ENCODE results near the gene CHERP. TPM values are rescaled to one million over a fixed set of nuclear protein-coding genes. Genes with fewer than 3 reads are reported as not detected.
"Not testable (repeated sequence)": the region's sequence is repeated elsewhere in the genome, so short reads cannot be mapped to it uniquely, and the experiment has no call there.

Gene CHERP
- total RNA-seq, 2 donors from 2014 or later, result 56.5 to 74.9 TPM

DNA sequence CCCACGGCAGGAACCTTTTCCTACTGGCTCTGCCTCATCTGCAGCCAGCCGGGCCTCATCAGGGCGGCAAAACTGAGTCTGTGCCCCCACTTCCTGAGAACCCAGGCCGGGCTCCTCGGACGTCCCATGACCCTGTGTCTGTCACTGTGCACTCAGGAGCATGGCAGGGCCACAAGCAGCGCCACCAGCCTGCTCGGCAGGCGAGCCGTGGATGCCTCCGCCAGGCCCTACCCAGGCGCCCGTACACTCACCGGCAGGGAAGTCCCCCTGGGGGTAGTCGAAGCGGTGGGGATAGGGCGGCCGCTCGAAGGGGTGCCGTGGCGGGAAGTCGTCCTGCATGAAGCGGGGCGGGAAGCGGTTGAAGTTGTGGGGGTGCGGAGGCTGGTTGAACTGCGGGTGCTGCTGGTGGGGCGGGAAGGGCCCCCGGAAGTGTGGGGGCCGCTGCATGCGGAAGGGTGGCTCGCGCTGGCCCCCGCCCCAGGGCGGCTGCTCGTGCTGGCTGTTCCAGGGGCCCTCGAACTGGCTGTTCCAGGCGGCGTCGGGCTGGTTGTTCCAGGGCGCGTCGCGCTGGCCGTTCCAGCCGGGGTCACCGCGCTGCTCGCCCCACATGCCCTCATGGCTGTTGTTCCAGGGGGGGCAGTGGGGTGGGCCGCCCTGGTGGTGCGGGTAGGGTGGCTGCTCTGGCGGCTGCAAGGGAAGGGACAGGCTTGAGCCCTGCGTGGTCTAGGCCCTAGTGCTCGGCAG, 17.1 kb downstream of the CHERP start:
- Mint-ChIP-seq H3K9me3 (no peaks in the 10 kb centered on the region), H3K4me3 (no peak overlapping the region), H3K4me1 (no peaks in the 10 kb centered on the region), H3K36me3 (ENCODE audit: low read depth) (peaks cover 90% of the 10 kb centered on the region), H3K27ac (no peak overlapping the region), H3K27me3 (no peaks in the 10 kb centered on the region)
- ATAC-seq (replicated peaks), result no peak

DNA sequence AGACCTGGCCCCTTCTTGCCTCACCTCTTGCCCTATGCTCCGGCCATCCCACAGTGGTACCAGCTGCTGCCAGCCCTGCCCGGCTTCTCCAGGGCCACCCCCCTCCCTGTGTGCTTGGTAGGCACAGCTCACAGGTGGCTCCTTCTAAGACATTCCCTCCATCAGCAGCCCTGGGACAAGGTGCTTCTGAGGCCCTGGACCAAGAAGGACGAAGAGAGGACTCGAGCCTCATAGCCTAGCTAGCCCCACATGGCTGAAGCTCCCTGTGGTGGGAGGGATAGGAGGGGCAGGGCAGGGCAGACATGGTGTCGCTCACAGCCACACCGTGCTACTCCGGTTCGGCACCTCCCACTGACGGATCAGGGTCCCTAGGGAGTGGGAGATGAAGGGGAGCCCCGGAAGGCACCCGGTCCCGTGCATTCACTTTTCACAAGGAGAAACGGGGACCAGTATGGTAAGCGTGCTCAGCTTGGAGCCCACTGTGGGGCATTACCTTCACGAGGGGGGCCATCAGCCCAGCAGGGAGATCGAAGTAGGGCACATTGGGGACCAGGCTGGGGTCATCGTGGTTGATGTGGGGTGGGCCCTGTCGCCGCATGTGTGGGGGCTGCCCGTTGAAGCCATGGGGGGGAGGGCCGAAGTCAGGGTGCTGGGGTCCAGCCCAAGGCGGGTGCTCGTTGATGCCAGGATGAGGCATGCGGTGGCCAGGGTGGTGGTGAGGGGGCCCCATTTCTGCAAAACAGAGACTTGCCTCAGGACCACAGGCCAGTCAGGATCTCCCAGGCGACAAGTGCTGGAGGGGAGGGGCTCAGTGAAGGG, 19.5 kb downstream of the CHERP start:
- no peak overlapping the region for H3K4me3 Mint-ChIP-seq
- H3K9me3 Mint-ChIP-seq, result no peaks in the 10 kb centered on the region
- peaks cover 91% of the 10 kb centered on the region for H3K36me3 Mint-ChIP-seq (ENCODE audit: low read depth)
- no peaks in the 10 kb centered on the region for H3K4me1 Mint-ChIP-seq
- ATAC-seq (replicated peaks), result no peak
- H3K27me3 Mint-ChIP-seq, result no peaks in the 10 kb centered on the region
- H3K27ac Mint-ChIP-seq, result no peak overlapping the region

DNA sequence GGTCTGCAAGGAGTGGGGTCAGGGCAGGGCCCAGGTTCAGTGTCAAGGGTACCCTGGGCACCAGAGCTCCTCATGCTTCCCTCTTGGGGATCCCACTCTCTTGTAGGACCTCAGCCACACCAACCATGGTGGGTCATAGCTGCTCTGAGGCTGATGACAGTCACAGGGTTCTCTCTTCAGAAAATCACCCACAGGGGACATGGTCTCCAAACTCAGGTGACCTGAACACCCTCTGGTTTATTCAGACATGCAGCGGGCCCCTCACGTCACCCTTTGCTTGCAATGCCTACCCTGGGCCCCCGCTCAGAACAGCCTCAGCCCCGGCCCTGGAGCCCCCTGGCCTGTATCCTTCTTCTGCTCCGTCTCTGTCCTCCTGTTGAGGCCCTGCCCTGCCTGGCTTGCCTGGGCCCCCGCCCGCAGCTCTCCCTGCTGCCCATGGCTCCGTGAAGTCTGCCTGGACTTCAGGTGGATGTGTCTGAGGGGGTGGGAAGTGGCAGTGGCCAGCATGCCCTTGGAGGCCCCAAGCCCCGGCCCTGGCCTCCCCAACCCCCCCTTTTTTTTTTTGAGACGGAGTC, 20.4 kb downstream of the CHERP start:
- Mint-ChIP-seq H3K27me3 (no peaks in the 10 kb centered on the region), H3K4me3 (no peak overlapping the region), H3K4me1 (no peaks in the 10 kb centered on the region), H3K36me3 (ENCODE audit: low read depth) (peaks cover 91% of the 10 kb centered on the region), H3K27ac (no peak overlapping the region), H3K9me3 (no peaks in the 10 kb centered on the region)
- no peak for ATAC-seq (replicated peaks)

DNA sequence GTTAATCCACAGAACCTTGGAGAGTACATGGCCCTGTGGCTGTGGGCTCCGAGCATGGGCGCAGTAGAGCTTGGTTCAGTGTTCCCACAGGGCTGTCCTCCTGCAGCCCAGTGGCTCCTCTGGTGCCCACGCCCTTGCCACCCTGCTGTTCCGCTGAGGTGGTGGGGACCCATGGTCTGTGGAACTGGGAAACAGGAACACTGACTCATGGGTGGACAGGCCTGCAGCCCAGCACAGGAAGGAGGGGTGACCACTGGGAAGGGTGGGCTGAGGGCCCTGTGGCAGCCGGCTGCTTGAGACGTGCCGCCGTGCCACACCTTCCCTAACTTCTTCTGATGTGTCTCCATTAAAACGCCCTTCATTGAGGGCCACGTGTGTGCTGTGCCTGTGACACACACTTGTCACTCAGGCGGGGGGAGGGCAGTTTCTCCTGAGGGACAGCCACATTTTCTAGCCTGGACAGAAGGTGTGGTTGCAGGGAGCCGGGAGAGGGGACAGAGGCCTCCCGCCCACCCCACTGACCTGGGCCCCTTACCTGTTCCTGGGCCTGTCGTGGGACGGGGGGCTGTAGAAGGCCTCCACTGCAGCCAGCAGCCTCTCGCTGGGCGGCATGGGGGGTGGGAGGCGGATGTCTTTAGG, 21.1 kb downstream of the CHERP start:
- no peak overlapping the region for H3K27ac Mint-ChIP-seq
- no peak overlapping the region for H3K4me3 Mint-ChIP-seq

DNA sequence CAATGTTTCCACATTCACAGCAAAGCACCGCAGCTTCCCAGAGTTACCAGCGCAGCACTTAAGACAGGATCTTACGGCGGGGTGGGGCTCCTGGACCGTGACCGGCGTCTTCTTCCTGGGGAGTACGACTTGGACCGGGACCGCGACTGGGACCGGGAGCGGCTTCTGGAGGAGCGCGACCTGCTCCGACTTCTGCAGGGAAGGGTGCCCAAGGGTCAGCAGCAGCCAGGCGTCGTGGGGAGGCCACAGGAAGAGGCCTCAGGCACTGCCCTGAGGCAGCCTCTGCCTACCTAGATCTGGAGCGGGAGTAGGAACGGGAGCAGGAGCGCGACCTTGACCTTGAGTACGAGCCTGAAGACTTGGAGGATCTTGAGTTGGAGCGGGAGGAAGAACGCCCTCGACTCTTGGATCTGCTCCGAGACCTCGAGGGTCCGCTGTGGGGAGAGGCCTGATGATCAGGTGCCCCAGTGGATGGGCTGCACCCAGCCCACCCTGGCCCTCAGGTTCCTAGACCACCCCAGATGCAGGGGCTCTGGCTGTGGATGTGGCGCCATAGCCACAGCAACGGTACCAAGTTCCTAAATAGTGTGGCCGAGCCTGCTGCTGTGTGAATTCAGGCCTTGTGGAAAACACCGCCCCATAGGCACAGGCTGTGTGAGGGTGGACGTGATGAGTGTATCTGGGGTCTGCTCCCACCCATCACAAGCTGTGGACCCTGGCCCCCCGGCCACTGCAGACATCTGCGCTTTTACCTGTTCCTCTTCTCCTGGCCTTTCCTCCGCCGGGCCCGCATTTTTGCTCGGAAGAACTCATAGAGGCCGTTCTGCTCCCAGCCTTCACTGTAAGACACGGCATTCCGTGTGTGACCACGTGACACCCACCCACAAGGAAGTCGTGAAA, 21.9 kb downstream of the CHERP start:
- Mint-ChIP-seq H3K4me1 (no peaks in the 10 kb centered on the region), H3K9me3 (no peaks in the 10 kb centered on the region), H3K27ac (no peak overlapping the region), H3K36me3 (ENCODE audit: low read depth) (peaks cover 80% of the 10 kb centered on the region), H3K27me3 (no peaks in the 10 kb centered on the region), H3K4me3 (no peak overlapping the region)
- no peak for ATAC-seq (replicated peaks)

More for the DNA sequence above, 21.1 kb downstream of the CHERP start:
- Mint-ChIP-seq H3K4me1 (no peaks in the 10 kb centered on the region), H3K9me3 (no peaks in the 10 kb centered on the region), H3K36me3 (ENCODE audit: low read depth) (peaks cover 84% of the 10 kb centered on the region), H3K27me3 (no peaks in the 10 kb centered on the region)
- ATAC-seq (replicated peaks), result no peak

DNA sequence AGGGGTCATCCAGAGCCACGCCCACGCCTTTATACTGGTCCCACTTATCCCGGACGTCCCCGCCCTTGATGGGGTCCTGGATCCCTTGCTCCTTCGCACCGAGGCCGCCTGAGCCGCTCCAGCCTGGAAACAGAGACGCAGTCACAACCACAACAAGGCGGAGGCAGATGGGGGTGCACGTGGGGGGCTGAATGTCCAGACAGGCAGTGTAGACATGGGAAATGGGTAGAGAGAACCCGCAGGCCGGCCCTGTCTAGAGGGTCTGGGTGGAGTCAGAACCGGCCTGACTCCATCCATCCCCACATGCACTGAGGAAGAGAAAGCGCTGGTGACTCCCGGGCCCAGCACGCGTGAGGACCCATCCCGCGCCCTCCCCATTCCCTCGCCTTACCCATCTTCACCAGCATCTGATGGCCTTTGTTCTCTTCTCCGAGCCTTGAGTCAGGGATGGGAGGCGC, 23.0 kb downstream of the CHERP start:
- Mint-ChIP-seq H3K27ac (no peak overlapping the region), H3K9me3 (no peaks in the 10 kb centered on the region), H3K4me3 (no peak overlapping the region), H3K4me1 (no peaks in the 10 kb centered on the region), H3K27me3 (no peaks in the 10 kb centered on the region), H3K36me3 (ENCODE audit: low read depth) (peaks cover 72% of the 10 kb centered on the region)
- ATAC-seq (replicated peaks), result no peak

DNA sequence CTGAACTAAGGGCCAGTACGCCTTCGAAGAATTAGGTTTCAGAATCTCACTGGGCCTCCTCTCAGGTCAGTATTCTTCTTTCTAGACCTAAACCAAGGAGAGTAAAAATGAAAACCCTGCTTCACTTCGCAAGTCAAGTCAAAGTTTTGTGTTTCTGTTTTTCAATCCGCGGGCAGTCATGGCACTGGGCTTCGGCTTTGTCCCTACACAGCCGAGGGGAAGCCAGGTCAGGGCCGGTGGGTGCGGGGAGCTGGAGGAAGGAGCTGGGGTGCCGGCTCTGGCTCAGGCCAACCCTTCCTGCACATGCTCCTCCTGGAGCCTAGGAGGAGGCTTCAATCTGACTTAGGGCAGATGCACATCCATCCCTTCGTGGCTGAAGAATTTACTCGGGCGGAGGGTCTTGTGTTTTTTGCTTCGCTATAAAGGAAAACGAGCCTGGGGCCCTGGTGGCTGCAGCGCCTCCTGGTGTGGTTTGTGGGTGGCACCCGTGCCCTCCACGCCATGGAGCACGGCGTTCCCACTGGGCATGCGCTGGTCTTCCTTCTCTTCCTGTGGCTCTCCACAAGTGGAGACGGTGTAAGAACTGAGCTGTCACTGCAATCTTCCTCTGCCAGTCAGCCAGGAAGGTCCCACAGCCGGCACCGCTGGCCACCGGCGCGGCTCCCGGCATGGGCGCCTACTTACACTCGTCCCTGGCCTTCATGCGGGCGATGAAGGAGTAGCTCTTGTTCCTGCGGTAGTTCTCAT, 23.6 kb downstream of the CHERP start:
- no peaks in the 10 kb centered on the region for H3K27me3 Mint-ChIP-seq
- H3K9me3 Mint-ChIP-seq, result no peaks in the 10 kb centered on the region
- no peak for ATAC-seq (replicated peaks)
- H3K4me3 Mint-ChIP-seq, result no peak overlapping the region
- no peaks in the 10 kb centered on the region for H3K4me1 Mint-ChIP-seq
- H3K36me3 Mint-ChIP-seq (ENCODE audit: low read depth), result peaks cover 66% of the 10 kb centered on the region
- H3K27ac Mint-ChIP-seq, result no peak overlapping the region

DNA sequence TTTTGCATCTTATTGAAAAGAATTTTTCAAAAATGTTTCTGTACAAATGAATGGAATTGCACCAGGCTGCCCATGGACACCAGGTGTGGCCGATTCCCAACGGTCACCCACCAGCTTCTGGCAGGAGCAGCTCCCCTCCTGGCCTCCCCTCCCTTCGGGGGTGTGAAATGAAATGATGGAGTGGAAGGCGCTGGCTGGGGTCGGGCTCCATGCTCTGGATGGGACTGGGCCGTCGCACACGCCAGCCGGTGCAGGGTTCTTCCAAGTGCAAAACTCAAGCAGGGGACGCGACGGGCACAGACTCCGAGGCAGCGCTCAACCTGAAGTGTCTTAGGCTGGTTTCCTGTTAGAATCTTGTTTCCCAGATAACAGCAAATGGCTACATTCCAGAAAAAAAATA, 24.2 kb downstream of the CHERP start:
- no peak for ATAC-seq (replicated peaks)
- Mint-ChIP-seq H3K9me3 (no peaks in the 10 kb centered on the region), H3K36me3 (ENCODE audit: low read depth) (peaks cover 60% of the 10 kb centered on the region), H3K27ac (no peak overlapping the region), H3K4me1 (no peaks in the 10 kb centered on the region), H3K4me3 (no peak overlapping the region), H3K27me3 (no peaks in the 10 kb centered on the region)

DNA sequence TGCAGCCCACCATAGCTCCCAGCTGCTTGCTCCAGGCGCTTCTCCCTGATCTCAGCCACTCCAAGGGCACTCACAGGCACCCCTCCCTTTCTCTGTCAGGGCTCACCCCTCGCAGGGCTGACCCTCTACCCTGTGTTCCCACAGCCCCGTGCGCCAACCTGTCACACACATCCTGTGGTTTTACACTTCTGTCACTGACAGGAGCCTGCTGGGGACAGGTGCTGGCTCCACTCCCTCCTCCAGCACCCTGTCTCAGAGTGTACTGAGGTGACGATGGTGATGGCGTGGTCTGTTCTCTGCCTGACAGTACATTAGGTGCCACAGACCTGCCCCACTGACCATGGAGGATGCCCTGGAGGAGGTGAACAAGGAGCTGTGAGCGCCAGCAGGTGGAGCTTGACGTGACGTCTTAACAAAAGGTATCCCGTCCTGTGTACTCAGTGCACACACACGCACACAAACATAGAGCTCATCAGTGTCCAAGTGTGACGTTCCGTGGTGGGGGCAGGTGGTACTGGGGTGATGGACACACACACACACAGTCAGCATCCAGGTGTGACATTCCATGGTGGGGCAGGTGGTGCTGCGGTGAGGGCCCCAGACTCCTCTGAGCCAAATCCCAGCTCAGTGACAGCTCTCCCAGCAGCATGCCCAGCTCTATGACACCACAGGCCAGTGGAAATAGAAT, 25.2 kb downstream of the CHERP start:
- Mint-ChIP-seq H3K36me3 (ENCODE audit: low read depth) (peaks cover 50% of the 10 kb centered on the region), H3K9me3 (no peaks in the 10 kb centered on the region), H3K27ac (peak overlapping the region; percentile 52), H3K4me3 (no peak overlapping the region), H3K4me1 (no peaks in the 10 kb centered on the region), H3K27me3 (no peaks in the 10 kb centered on the region)
- no peak for ATAC-seq (replicated peaks)

DNA sequence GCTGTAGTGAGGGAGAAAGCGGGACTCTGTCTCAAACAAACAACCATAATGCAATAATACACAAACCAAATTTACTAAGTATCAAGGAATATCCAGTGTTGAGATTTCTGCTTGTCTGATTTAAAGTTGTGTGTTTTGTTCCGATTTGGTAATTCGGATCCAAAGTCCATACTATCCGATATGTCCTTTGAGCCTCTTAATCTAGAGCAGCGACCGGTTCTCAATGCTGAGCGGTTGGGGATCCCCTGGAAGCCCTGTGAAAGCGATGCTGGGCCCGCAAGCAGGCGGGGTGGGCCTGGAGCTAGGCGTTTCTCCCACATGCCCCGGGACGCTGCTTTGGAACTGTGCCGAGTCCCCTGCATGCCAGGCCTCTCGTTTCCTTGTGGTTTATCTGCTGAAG, 25.9 kb downstream of the CHERP start:
- Mint-ChIP-seq H3K27ac (no peak overlapping the region), H3K4me1 (no peaks in the 10 kb centered on the region), H3K36me3 (ENCODE audit: low read depth) (peaks cover 46% of the 10 kb centered on the region), H3K9me3 (no peaks in the 10 kb centered on the region), H3K27me3 (no peaks in the 10 kb centered on the region), H3K4me3 (no peak overlapping the region)
- ATAC-seq (replicated peaks), result no peak

DNA sequence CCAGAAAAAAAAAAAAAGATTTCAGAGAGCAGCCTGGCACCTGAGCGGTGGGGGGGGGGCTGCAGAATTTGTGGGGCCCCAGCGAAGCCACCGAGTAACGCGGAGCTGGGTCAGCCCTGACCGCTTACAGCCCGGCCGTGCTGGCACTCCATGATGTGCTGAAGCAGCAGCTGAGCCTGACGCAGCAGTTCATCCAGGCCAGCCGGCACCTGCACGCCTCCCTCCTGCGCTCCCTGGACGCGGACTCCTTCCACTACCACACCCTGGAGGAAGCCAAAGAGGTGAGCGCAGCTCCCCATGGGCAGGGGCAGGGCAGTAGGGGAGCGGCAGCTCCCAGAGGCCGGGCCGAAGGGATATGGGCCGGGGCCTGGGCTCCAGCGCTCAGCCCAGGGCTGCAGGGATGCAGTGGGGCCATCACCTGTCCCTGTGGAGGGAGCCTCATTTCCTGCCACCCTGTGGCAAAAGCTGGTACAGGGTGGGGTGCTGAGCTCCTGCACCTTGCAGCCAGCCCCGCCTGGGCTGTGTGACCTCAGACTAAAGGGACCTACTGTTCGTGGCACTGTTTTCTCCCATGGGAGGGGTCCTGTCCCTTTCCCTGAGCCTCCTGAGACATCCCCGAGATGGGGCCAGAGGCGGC, 27.7 kb downstream of the CHERP start:
- Mint-ChIP-seq H3K4me3 (no peak overlapping the region), H3K27ac (no peak overlapping the region)
- ATAC-seq (replicated peaks), result peak; percentile 6

DNA sequence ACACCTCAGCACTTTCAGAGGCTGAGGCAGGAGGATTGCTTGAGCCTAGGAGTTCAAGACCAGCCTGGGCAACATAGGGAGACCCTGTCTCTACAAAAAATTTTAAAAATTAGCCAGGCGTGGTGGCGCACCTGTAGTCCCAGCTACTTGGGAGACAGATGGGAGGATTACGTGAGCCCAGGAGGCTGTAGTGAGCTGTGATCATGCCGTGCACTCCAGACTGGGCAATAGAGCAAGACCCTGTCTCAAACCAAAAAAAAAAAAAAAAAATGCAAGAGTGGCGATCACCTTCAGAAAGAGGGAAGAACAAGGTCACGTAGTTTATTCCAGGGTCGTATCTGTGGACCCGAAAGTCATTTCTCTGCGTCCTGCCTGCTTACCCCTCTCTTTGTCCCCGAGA, 29.6 kb downstream of the CHERP start:
- not testable (repeated sequence) for H3K4me1 Mint-ChIP-seq; ATAC-seq (replicated peaks); H3K27me3 Mint-ChIP-seq; H3K9me3 Mint-ChIP-seq; H3K4me3 Mint-ChIP-seq; H3K27ac Mint-ChIP-seq
- H3K36me3 Mint-ChIP-seq (ENCODE audit: low read depth), result peaks cover 15% of the 10 kb centered on the region

More for the DNA sequence above, 27.7 kb downstream of the CHERP start:
- H3K36me3 Mint-ChIP-seq (ENCODE audit: low read depth), result peaks cover 29% of the 10 kb centered on the region
- H3K4me1 Mint-ChIP-seq, result no peaks in the 10 kb centered on the region
- no peaks in the 10 kb centered on the region for H3K27me3 Mint-ChIP-seq
- H3K9me3 Mint-ChIP-seq, result no peaks in the 10 kb centered on the region

All from activated T-helper 17 cell treated with anti-CD3 and anti-CD28 coated beads, Interleukin-2, amount 50 U/mL, for 72 hours (primary cell).